GM21423 (cell line): ENCODE results near the gene HS3ST6.
"Not testable (repeated sequence)": the region's sequence is repeated elsewhere in the genome, so short reads cannot be mapped to it uniquely, and the experiment has no call there.

Experiments used
- ATAC-seq: cut with Tn5 transposase; IDR thresholded peaks from one replicate; pipeline ENCODE4 v1.9.1; 2021; ENCODE audit warnings: mild to moderate bottlenecking, moderate library complexity; ENCODE audit not compliant: unreplicated experiment

The HS3ST6 gene

GRCh38 chr16:1909561-1910231 is 8.5 kb downstream of the HS3ST6 start:
- no peak for ATAC-seq

GRCh38 chr16:1908983-1909382 is 9.2 kb downstream of the HS3ST6 start:
- ATAC-seq = no peak

GRCh38 chr16:1908184-1908583 is 10.0 kb downstream of the HS3ST6 start:
- ATAC-seq = no peak

- ATAC-seq = no peak
Observed at GRCh38 chr16:1907226-1907860, 10.9 kb downstream of the HS3ST6 start.

GRCh38 chr16:1906846-1907165 is 11.4 kb downstream of the HS3ST6 start:
- ATAC-seq = no peak

- no peak for ATAC-seq
Observed at GRCh38 chr16:1906055-1906845, 12.0 kb downstream of the HS3ST6 start.

- ATAC-seq = no peak
Observed at GRCh38 chr16:1903845-1904840, 14.1 kb downstream of the HS3ST6 start.

- ATAC-seq = no peak
Observed at GRCh38 chr16:1903220-1903574, 15.0 kb downstream of the HS3ST6 start.

GRCh38 chr16:1902547-1903219 is 15.5 kb downstream of the HS3ST6 start:
- ATAC-seq = no peak

GRCh38 chr16:1900452-1900774 is 17.8 kb downstream of the HS3ST6 start:
- no peak for ATAC-seq

GRCh38 chr16:1899641-1900451 is 18.4 kb downstream of the HS3ST6 start:
- no peak for ATAC-seq

GRCh38 chr16:1897692-1898091 is 20.5 kb downstream of the HS3ST6 start:
- not testable (repeated sequence) for ATAC-seq

GRCh38 chr16:1895949-1896675 is 22.1 kb downstream of the HS3ST6 start:
- ATAC-seq = no peak

- no peak for ATAC-seq
Observed at GRCh38 chr16:1895068-1895467, 23.1 kb downstream of the HS3ST6 start.

- ATAC-seq = no peak
Observed at GRCh38 chr16:1890708-1891050, 27.5 kb downstream of the HS3ST6 start.

- no peak for ATAC-seq
Observed at GRCh38 chr16:1890024-1890707, 28.0 kb downstream of the HS3ST6 start.

- ATAC-seq = no peak
Observed at GRCh38 chr16:1887711-1888354, 30.4 kb downstream of the HS3ST6 start.

GRCh38 chr16:1884889-1885288 is 33.3 kb downstream of the HS3ST6 start:
- no peak for ATAC-seq
